Neuron (in vitro differentiated cells): ENCODE data around the gene DNAJC25.
"Not testable (repeated sequence)": the region's sequence is repeated elsewhere in the genome, so short reads cannot be mapped to it uniquely, and the experiment has no call there.

Source experiments
- H2AFZ ChIP-seq: one replicate; pipeline ENCODE4 v1.6.1; 2013; ENCODE audit warnings: low read depth, mild to moderate bottlenecking, inconsistent platforms, low read length, moderate library complexity
- H3K27me3 ChIP-seq: one replicate; pipeline ENCODE4 v1.6.1; 2013; ENCODE audit warnings: low read length; ENCODE audit not compliant: insufficient read depth
- H3K36me3 ChIP-seq: one replicate; pipeline ENCODE4 v1.6.1; 2013; ENCODE audit warnings: low read length; ENCODE audit not compliant: insufficient read depth
- H3K4me1 ChIP-seq: one replicate; pipeline ENCODE4 v1.6.1; 2013; ENCODE audit warnings: low read length; ENCODE audit not compliant: insufficient read depth
- H3K4me3 ChIP-seq: 2 replicates; pipeline ENCODE4 v1.5.1; 2013; ENCODE audit warnings: mild to moderate bottlenecking, low read length, moderate library complexity
- H3K9me3 ChIP-seq: one replicate; pipeline ENCODE4 v1.6.1; 2013; ENCODE audit warnings: low read length

DNAJC25 gene

DNA sequence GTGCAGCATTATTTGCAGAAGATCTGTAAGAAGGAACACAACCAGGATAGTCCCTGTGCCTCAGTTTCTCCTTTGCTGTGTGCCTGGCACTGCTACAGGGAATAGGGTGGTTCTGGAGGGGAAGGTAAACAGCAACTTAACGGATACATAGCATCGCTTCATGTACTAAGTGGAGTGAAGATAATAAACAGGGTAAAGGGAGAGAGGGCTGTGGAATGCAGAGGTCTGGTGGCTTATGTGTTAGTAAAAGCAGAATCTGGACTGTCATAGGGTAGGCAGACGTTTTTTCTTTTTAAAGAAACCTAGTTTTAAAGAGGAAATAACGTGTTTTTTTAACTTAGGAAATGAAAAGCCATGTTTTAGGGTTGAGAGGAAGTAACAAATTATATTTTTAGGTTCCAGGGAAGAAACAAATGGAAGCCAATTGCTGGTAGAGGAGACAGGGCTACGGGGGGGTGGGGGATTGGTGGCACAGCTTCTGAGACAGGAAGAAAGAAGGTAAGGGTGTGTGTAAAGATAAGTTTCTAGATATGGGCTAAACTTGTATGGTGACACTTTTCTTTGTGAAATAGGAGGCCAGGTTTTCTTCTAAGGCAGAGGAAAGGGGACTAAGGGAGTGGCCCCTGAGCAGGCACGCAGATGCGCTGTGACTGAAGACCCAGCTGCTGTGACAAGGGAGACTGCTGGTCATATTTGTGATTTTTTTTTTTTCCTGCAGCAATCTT lies 31.6 kb downstream of the DNAJC25 start:
- H3K36me3 ChIP-seq = peaks cover 25% of the 10 kb centered on the region
- no peaks in the 10 kb centered on the region for H3K9me3 ChIP-seq
- peak overlapping the region; percentile 88 for H2AFZ ChIP-seq
- peaks cover 17% of the 10 kb centered on the region for H3K4me1 ChIP-seq
- no peaks in the 10 kb centered on the region for H3K27me3 ChIP-seq
- H3K4me3 ChIP-seq = peak overlapping the region; percentile 78

DNA sequence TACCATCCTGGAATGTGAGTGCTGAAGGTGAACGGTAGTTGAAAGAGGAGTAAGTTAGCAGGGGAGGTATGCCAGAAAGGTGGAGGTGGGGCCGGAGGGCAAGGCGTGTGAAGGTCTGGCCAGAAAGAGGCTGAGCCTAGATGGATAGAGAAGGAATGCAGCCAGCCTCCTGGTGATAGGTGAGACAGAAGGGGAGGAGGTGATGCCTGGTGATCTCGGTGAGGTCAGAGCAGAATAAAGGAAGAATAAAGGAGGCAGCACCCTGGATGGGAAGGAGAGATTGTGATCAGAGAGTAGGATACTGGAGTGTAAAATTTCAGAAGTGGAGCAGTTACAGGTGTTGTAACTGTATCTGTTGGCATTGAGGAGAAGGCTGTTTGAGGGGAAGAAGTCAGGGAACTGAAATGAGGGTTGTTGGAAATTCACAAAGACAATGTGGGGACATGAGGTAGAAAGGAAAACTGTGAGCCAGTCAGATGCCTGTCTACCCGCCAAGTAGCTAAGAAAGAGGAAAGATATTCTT lies 32.2 kb downstream of the DNAJC25 start:
- no peaks in the 10 kb centered on the region for H3K27me3 ChIP-seq
- no peak overlapping the region for H2AFZ ChIP-seq
- H3K4me3 ChIP-seq = peak overlapping the region; percentile 0
- H3K4me1 ChIP-seq = peaks cover 17% of the 10 kb centered on the region
- H3K36me3 ChIP-seq = peaks cover 27% of the 10 kb centered on the region
- no peaks in the 10 kb centered on the region for H3K9me3 ChIP-seq

DNA sequence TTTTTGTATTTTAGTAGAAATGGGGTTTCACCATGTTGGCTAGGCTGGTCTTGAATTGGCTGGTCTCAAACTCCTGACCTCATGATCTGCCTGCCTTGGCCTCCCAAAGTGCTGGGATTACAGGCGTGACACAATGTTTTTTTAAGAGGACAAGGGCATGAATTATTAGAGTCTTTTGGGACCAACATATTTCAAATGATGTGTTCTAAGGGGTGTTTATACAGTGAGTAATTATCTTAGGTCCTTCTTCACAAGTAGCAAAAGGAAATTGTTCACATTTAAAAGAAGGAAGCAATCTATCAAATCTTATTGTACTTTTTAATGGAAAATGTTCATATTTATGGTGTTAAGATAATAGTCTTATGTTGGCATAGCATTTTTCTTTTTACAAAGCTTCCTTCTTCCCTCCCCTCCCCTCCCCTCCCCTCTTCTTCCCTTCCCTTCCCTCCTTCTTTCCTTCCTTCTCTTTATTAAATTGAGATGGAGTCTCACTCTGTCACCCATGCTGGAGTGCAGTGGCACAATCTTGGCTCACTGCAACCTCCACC lies 37.0 kb downstream of the DNAJC25 start:
- no peaks in the 10 kb centered on the region for H3K27me3 ChIP-seq
- no peaks in the 10 kb centered on the region for H3K9me3 ChIP-seq
- peaks cover 41% of the 10 kb centered on the region for H3K36me3 ChIP-seq
- no peak overlapping the region for H2AFZ ChIP-seq
- H3K4me1 ChIP-seq = peaks cover 5% of the 10 kb centered on the region
- no peak overlapping the region for H3K4me3 ChIP-seq

DNA sequence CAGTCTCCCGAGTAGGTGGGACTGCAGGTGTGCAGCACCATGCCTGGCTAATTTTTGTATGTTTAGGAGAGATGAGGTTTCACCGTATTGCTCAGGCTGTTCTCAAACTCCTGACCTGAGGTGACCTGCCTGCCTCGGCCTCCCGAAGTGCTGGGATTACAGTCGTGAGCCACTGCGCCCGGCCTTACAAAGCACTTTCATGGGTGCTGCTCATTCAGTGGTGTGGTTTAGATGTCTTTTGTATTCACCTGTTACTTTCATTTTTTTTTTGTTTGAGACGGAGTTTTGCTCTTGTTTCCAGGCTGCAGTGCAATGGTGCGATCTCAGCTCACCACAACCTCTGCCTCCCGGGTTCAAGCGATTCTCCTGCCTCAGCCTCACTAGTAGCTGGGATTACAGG lies 37.5 kb downstream of the DNAJC25 start:
- not testable (repeated sequence) for H3K9me3 ChIP-seq, H3K4me3 ChIP-seq, H3K27me3 ChIP-seq, H3K4me1 ChIP-seq, H2AFZ ChIP-seq
- H3K36me3 ChIP-seq = peaks cover 41% of the 10 kb centered on the region

DNA sequence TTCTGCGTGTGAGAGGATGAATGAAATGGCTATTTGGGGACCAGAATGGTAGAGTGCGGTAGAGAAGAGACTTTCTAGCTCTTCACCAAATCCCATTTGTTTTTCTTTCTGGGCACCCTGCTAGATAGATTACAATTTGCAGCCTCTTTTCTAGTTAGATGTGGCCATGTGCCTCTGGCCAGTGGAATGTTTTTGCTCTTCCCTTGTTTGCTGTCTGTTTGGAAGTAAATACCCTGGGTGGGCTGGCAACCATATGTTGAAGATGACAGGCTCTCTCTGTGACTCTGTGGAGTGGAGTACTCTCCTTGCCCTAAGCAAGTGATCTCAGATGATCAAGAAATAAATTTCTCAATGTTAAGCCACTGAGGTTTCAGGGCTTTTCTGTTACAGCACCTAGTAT lies 43.2 kb downstream of the DNAJC25 start:
- Histone ChIP-seq H3K4me3 (no peak overlapping the region), H3K9me3 (no peaks in the 10 kb centered on the region), H3K4me1 (no peaks in the 10 kb centered on the region), H3K27me3 (no peaks in the 10 kb centered on the region), H2AFZ (no peak overlapping the region), H3K36me3 (peaks cover 19% of the 10 kb centered on the region)

DNA sequence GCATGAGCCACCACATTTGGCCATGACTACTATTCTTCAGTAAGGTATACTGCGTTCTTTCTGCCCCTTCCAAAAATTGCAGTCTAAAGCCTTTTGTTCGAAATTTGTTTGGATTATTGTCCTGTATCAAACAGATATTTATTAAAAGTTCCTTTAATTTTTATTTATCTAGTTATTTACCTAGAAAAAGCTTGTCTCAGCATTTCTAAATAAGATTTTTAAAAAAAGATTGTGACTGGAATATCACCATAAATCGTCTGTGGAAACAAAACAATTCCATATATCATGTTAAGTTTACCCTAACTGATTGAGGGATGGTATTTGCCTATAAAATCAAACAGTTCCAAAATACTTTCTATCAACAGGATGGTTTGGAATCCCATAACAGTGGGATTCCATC lies 45.0 kb downstream of the DNAJC25 start:
- peaks cover 13% of the 10 kb centered on the region for H3K36me3 ChIP-seq
- no peaks in the 10 kb centered on the region for H3K4me1 ChIP-seq
- H2AFZ ChIP-seq = no peak overlapping the region
- H3K9me3 ChIP-seq = no peaks in the 10 kb centered on the region
- H3K27me3 ChIP-seq = no peaks in the 10 kb centered on the region
- H3K4me3 ChIP-seq = no peak overlapping the region

DNA sequence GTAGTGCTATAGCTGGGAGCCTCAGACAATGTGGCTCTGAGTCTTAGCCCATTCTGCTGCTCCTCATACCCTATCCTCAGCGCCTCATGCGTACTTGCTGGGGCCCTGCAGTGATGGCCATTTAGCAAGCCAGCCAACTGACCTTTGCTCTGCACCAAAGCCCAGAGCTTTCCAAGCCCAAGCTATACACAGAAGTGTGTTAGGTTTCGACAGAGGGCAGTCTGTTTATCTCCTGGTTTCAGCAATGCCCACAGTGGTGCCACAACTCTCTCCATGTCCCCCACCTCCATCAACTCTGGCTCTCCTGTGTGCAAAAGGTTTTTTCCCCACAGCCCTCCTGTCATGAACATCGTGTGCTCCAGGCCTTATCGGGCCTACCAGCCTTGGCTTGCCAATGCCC lies 47.2 kb downstream of the DNAJC25 start:
- Histone ChIP-seq H2AFZ (no peak overlapping the region), H3K4me3 (no peak overlapping the region), H3K36me3 (peaks cover 12% of the 10 kb centered on the region), H3K9me3 (no peaks in the 10 kb centered on the region), H3K27me3 (no peaks in the 10 kb centered on the region), H3K4me1 (no peaks in the 10 kb centered on the region)

DNA sequence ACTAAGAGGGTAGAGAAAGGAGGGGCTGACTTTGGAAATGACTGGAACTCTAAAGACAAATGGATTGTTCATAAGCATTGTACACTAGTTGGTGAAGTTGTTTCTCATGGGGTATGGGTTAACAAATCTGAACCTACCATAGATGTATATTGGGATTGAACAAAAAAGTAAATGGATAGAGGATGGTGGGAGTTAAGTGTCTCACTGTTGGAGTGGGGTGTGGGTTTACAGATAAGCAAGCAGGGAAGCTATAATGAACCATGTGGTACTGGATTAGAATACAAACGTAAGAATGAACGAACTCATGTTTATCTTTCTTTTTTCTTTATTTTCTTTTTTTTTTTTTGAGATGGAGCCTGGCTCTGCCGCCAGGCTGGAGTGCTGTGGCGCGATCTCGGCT lies 48.1 kb downstream of the DNAJC25 start:
- peaks cover 12% of the 10 kb centered on the region for H3K36me3 ChIP-seq
- no peak overlapping the region for H3K4me3 ChIP-seq
- H3K4me1 ChIP-seq = no peaks in the 10 kb centered on the region
- H3K9me3 ChIP-seq = no peaks in the 10 kb centered on the region
- H2AFZ ChIP-seq = no peak overlapping the region
- H3K27me3 ChIP-seq = no peaks in the 10 kb centered on the region

DNA sequence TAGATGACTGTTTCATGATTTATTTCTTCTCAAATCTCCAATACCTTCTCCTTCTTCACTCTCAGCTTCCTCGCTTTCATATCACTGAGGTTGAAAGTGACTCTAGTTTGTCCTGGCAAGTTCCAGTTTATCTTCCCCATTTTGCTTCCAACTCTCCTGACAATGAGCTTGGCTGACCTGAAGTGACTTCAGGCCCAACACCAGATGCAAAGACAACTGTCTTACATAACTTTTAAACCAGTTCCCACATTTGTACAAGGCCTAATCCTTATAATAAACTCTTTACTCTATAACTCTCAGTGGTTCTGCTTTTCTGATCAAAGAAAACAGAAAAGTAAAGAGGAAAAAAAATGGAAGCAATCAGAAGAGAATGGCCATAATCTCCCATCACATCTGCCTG lies 52.3 kb downstream of the DNAJC25 start:
- Histone ChIP-seq H3K9me3 (no peaks in the 10 kb centered on the region), H2AFZ (no peak overlapping the region), H3K27me3 (no peaks in the 10 kb centered on the region), H3K4me1 (no peaks in the 10 kb centered on the region), H3K36me3 (peaks cover 5% of the 10 kb centered on the region), H3K4me3 (no peak overlapping the region)

DNA sequence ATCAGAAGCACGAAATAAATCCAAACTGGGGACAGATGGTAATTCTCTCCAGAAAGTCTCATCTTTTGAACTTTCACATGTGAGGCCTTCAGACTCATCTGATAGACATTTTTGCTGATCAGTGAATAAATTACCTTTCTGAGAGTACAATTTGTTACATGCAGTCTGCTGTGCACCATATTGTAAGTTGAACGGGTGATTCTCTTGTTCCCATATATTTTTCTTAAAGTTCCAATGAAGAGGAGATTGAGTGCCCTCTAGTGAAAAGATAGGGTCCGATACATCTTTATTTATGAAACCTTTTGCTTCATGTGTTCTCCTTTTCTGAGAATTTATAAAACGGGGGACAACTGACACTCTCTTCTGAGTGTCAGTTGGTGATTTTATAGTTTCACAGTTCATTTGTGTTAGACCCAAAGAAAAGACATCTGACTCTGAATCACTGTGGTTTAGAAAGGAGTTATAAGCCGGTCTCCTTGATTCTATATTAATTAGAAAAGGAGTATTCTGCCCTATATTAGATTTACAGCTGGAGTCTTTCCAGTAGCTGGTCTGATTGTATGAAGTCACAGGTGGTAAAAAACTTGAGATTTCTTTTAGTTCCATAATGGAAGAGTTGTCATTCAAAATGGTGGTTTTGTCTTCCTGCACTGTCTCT lies 60.7 kb downstream of the DNAJC25 start:
- H2AFZ ChIP-seq = peak overlapping the region; percentile 77
- H3K27me3 ChIP-seq = no peaks in the 10 kb centered on the region
- H3K4me1 ChIP-seq = peaks cover 14% of the 10 kb centered on the region
- H3K4me3 ChIP-seq = peak overlapping the region; percentile 41
- no peaks in the 10 kb centered on the region for H3K9me3 ChIP-seq
- no peaks in the 10 kb centered on the region for H3K36me3 ChIP-seq

DNA sequence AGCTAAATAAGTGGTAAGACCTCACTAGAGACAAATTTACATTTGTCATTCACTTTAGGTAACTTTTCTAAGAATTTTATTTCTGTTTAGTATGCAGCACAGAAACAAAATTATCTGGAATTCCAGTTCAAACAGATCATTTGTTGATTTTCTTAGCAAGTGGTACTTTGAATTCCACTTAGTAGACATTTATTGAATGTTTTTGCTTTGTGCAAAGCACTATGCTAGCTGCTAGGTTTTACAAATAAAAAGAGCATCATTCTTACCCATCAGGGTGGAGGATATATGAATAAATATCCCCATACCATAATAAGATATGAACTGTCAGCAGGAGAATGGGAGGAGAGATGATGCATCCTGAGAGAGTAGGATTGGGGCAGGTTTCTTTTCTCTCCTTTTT lies 65.7 kb downstream of the DNAJC25 start:
- Histone ChIP-seq H3K27me3 (no peaks in the 10 kb centered on the region), H2AFZ (no peak overlapping the region), H3K4me3 (no peak overlapping the region), H3K36me3 (no peaks in the 10 kb centered on the region), H3K9me3 (no peaks in the 10 kb centered on the region), H3K4me1 (peaks cover 5% of the 10 kb centered on the region)

DNA sequence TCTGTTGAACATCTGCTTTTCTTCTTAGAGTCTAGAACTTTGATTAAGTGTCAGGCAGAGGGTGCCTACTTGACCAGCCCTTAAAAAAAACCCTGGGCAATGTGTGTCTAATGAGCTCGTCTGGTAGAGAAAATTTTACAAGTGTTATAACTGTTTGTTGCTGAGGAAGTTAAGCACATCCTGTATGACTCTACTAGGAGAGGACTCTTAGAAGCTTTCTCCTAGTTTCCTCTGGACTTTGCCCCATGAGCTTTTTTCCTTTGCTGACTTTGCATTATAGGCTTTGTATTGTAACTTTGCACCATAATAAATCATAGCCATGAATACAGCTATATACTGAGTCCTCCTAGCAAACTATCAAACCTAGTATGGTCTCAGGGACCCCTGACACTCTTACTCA lies 69.6 kb downstream of the DNAJC25 start:
- H2AFZ ChIP-seq = no peak overlapping the region
- no peaks in the 10 kb centered on the region for H3K9me3 ChIP-seq
- no peaks in the 10 kb centered on the region for H3K36me3 ChIP-seq
- H3K4me3 ChIP-seq = no peak overlapping the region
- no peaks in the 10 kb centered on the region for H3K27me3 ChIP-seq
- no peaks in the 10 kb centered on the region for H3K4me1 ChIP-seq
